ENCODE measurements around the gene OR2T29.
"Not testable (repeated sequence)": the region's sequence is repeated elsewhere in the genome, so short reads cannot be mapped to it uniquely, and the experiment has no call there.

The OR2T29 gene

GRCh38 chr1:248590055-248590454, 27.5 kb upstream of the OR2T29 start:
- no peak for TF ChIP-seq EGR1 (IDR thresholded peaks at IDR 0.05)

GRCh38 chr1:248589334-248589733, 26.8 kb upstream of the OR2T29 start:
- TF ChIP-seq ZBTB7A (IDR thresholded peaks at IDR 0.05; ENCODE audit: low read depth) (no peak), RAD21 (IDR thresholded peaks at IDR 0.05; ENCODE audit: low read depth) (no peak), MAX (IDR thresholded peaks at IDR 0.05) (no peak), NFIC (IDR thresholded peaks at IDR 0.05) (no peak), TAF1 (IDR thresholded peaks at IDR 0.05; ENCODE audit: low read depth) (no peak), REST (IDR thresholded peaks at IDR 0.05; ENCODE audit: low read depth) (no peak)

- TF ChIP-seq CEBPB (IDR thresholded peaks at IDR 0.05): no peak
- TF ChIP-seq FOXM1 (IDR thresholded peaks at IDR 0.05; ENCODE audit: borderline replicate concordance, low read depth): no peak
- TF ChIP-seq RAD21 (IDR thresholded peaks at IDR 0.05; ENCODE audit: low read depth): no peak
- no peak for TF ChIP-seq REST (IDR thresholded peaks at IDR 0.05; ENCODE audit: low read depth)
- TF ChIP-seq TCF12 (IDR thresholded peaks at IDR 0.05; ENCODE audit: low read depth): no peak
- no peak for TF ChIP-seq ZBTB7A (IDR thresholded peaks at IDR 0.05; ENCODE audit: low read depth)
Measured at GRCh38 chr1:248585266-248585665, 22.7 kb upstream of the OR2T29 start.

- no peak for TF ChIP-seq TAF1 (IDR thresholded peaks at IDR 0.05; ENCODE audit: low read depth)
- no peak for TF ChIP-seq EGR1 (IDR thresholded peaks at IDR 0.05)
- TF ChIP-seq MAX (IDR thresholded peaks at IDR 0.05): no peak
- TF ChIP-seq TEAD4 (IDR thresholded peaks at IDR 0.05): no peak
- TF ChIP-seq YY1 (IDR thresholded peaks at IDR 0.05; ENCODE audit: low read depth): no peak
- no peak for TF ChIP-seq RAD21 (IDR thresholded peaks at IDR 0.05; ENCODE audit: low read depth)
- TF ChIP-seq EP300 (IDR thresholded peaks at IDR 0.05; ENCODE audit: borderline replicate concordance): no peak
- TF ChIP-seq FOXM1 (IDR thresholded peaks at IDR 0.05; ENCODE audit: borderline replicate concordance, low read depth): no peak
- no peak for TF ChIP-seq NFIC (IDR thresholded peaks at IDR 0.05)
- TF ChIP-seq USF1 (IDR thresholded peaks at IDR 0.05): no peak
- TF ChIP-seq CREB1 (IDR thresholded peaks at IDR 0.05; ENCODE audit: low read depth): no peak
- TF ChIP-seq TCF12 (IDR thresholded peaks at IDR 0.05; ENCODE audit: low read depth): no peak
- no peak for TF ChIP-seq CEBPB (IDR thresholded peaks at IDR 0.05)
- TF ChIP-seq REST (IDR thresholded peaks at IDR 0.05; ENCODE audit: low read depth): no peak
Measured at GRCh38 chr1:248576260-248576980, 13.8 kb upstream of the OR2T29 start.

- TF ChIP-seq REST (IDR thresholded peaks at IDR 0.05; ENCODE audit: low read depth); EP300 (IDR thresholded peaks at IDR 0.05; ENCODE audit: borderline replicate concordance); FOXM1 (IDR thresholded peaks at IDR 0.05; ENCODE audit: borderline replicate concordance, low read depth): not testable (repeated sequence)
Measured at GRCh38 chr1:248574657-248575056, 12.1 kb upstream of the OR2T29 start, which contains the start of gene OR2T34. TSS of gene OR2T34 (minus strand) at chr1:248574757. CDS start at chr1:248574757, 0 bp downstream.
